ENCODE results near the gene MARCHF2. TPM values are rescaled to one million over a fixed set of nuclear protein-coding genes. Genes with fewer than 3 reads are reported as not detected.
A peak's percentile ranks its signal among the peaks of the same experiment; 100 is the strongest.

Gene MARCHF2
- polyA plus RNA-seq, 4 donors = 8.3 to 30.0 (median 24.4) TPM

DNA sequence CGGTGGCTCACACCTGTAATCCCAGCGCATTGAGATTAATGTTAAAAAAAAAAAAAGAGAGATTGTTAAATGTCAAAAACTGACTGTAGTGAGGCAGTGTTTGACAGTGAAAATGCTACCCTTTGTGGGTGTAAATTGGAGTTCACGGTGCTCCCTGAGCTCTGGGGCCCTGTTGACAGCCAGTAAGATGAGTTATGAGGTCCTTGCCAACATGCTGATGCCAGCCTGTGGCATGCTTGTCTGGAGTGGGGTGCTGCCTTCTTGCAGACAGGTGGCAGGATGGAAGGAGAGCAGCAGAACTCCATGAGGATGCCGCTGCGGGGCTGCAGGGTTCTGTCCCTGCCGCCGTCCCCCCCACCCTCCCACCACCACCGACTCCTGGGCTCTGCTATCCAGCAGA, 63.4 kb downstream of the MARCHF2 start:
- DNase-seq (no peak), FAIRE-seq (no peak)
- Histone ChIP-seq H3K9me3 (ENCODE audit: control insufficient read depth in 2 of 2, insufficient read depth in 1 of 2, low read depth in 1 of 2, low read length in 1 of 2) (no peaks in the 10 kb centered on the region), H3K27me3 (ENCODE audit: control insufficient read depth in 3 of 3, insufficient read depth in 3 of 3, low read length in 3 of 3) (no peaks in the 10 kb centered on the region), H3K4me1 (ENCODE audit: control insufficient read depth in 3 of 3, insufficient read depth in 2 of 3, low read depth in 1 of 3, low read length in 2 of 3) (no peaks in the 10 kb centered on the region), H3K27ac (ENCODE audit: low read depth in 1 of 3, low read length in 2 of 3) (no peak overlapping the region), H3K4me3 (ENCODE audit: low read depth in 1 of 3, low read length in 3 of 3) (no peak overlapping the region), H3K36me3 (ENCODE audit: control insufficient read depth in 3 of 3, insufficient read depth in 2 of 3, low read depth in 1 of 3, low read length in 3 of 3) (peaks cover 12 to 82% (median 18%) of the 10 kb centered on the region in 3 donors)
- 54 to 79% (median 61%) methylated on average over 6 to 8 of the region's 8 CpGs for WGBS, 3 donors

DNA sequence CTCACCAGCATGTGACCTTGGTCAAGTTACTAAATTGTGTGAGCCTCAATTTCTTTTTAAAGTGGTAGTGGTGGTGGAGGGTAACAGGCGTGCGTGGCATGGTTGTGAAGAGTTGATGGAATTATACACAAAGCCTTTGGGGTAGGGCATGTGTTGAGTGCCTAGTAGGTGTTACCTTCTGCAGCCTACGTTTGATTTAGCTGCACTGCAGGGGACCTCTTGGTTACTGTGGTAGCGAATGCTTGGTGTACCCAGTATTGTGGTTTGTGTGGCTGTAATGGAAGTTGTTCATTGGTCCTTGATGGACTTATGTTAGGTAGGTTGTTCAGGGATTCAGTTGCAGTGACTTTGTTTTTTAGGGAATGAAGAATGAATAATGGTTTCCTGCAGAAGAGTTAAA, 64.8 kb downstream of the MARCHF2 start:
- DNase-seq (no peak), FAIRE-seq (no peak)
- H3K4me3 ChIP-seq (ENCODE audit: low read depth in 1 of 3, low read length in 3 of 3) = no peak overlapping the region
- H3K36me3 ChIP-seq (ENCODE audit: control insufficient read depth in 3 of 3, insufficient read depth in 2 of 3, low read depth in 1 of 3, low read length in 3 of 3) = peaks cover 15 to 83% (median 20%) of the 10 kb centered on the region in 3 donors
- no peaks in the 10 kb centered on the region for H3K27me3 ChIP-seq (ENCODE audit: control insufficient read depth in 3 of 3, insufficient read depth in 3 of 3, low read length in 3 of 3)
- WGBS, 3 donors = 67 to 83% (median 74%) methylated on average over 4 of the region's 4 CpGs
- H3K27ac ChIP-seq (ENCODE audit: low read depth in 1 of 3, low read length in 2 of 3) = no peak overlapping the region
- no peaks in the 10 kb centered on the region for H3K4me1 ChIP-seq (ENCODE audit: control insufficient read depth in 3 of 3, insufficient read depth in 2 of 3, low read depth in 1 of 3, low read length in 2 of 3)
- no peaks in the 10 kb centered on the region for H3K9me3 ChIP-seq (ENCODE audit: control insufficient read depth in 2 of 2, insufficient read depth in 1 of 2, low read depth in 1 of 2, low read length in 1 of 2)

DNA sequence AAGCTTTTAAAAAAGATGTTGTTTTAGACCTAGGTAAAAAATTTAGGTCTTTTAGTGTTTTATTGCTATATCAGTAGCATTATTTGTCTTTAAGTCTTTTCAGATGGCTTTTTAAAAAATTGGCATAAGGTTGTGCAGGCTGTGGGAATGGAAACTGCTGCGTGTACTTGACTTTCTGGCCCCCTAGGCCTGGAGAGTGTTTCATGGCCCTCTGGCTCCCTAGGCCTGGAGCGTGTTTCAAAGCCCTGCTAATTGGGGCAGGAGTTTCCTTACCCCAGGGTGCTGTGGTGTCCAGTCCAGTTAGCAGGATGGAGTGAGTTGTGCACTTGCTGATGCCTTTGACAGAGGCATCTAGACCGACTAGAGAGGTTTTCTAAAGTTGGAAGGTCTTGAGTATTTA, 65.5 kb downstream of the MARCHF2 start:
- Histone ChIP-seq H3K9me3 (ENCODE audit: control insufficient read depth in 2 of 2, insufficient read depth in 1 of 2, low read depth in 1 of 2, low read length in 1 of 2) (no peaks in the 10 kb centered on the region), H3K4me3 (ENCODE audit: low read depth in 1 of 3, low read length in 3 of 3) (no peak overlapping the region), H3K27ac (ENCODE audit: low read depth in 1 of 3, low read length in 2 of 3) (no peak overlapping the region), H3K36me3 (ENCODE audit: control insufficient read depth in 3 of 3, insufficient read depth in 2 of 3, low read depth in 1 of 3, low read length in 3 of 3) (peaks cover 14 to 84% (median 23%) of the 10 kb centered on the region in 3 donors), H3K27me3 (ENCODE audit: control insufficient read depth in 3 of 3, insufficient read depth in 3 of 3, low read length in 3 of 3) (no peaks in the 10 kb centered on the region), H3K4me1 (ENCODE audit: control insufficient read depth in 3 of 3, insufficient read depth in 2 of 3, low read depth in 1 of 3, low read length in 2 of 3) (no peaks in the 10 kb centered on the region)
- WGBS, 3 donors = 60 to 83% (median 82%) methylated on average over 3 of the region's 3 CpGs
- FAIRE-seq (no peak), DNase-seq (no peak)

DNA sequence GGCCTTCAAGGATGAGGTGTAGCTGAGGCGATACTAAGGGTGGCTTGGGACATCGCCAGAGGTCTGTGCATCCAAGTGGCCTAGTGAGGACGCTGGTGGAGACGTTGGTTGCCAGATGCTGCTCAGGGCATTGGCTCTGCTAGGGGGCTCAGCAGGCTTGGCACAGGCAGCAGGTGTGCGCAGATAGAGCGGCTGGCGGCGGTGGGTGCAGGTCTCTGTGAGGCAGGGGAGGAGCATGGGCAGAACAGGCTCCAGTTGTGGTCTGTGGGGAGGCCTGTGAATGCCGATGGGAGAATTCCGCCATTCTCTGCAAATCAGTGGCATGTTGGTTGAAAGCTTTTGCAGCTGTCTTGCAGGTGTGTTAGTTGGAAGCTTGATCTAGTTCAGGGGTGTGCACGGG, 68.1 kb downstream of the MARCHF2 start:
- FAIRE-seq (no peak), DNase-seq (no peak)
- 74 to 81% (median 75%) methylated on average over 11 of the region's 11 CpGs for WGBS, 3 donors
- Histone ChIP-seq H3K27ac (ENCODE audit: low read depth in 1 of 3, low read length in 2 of 3) (no peak overlapping the region), H3K27me3 (ENCODE audit: control insufficient read depth in 3 of 3, insufficient read depth in 3 of 3, low read length in 3 of 3) (no peaks in the 10 kb centered on the region), H3K9me3 (ENCODE audit: control insufficient read depth in 2 of 2, insufficient read depth in 1 of 2, low read depth in 1 of 2, low read length in 1 of 2) (no peaks in the 10 kb centered on the region), H3K36me3 (ENCODE audit: control insufficient read depth in 3 of 3, insufficient read depth in 2 of 3, low read depth in 1 of 3, low read length in 3 of 3) (peaks cover 12 to 89% (median 24%) of the 10 kb centered on the region in 3 donors), H3K4me3 (ENCODE audit: low read depth in 1 of 3, low read length in 3 of 3) (no peak overlapping the region), H3K4me1 (ENCODE audit: control insufficient read depth in 3 of 3, insufficient read depth in 2 of 3, low read depth in 1 of 3, low read length in 2 of 3) (no peaks in the 10 kb centered on the region)

DNA sequence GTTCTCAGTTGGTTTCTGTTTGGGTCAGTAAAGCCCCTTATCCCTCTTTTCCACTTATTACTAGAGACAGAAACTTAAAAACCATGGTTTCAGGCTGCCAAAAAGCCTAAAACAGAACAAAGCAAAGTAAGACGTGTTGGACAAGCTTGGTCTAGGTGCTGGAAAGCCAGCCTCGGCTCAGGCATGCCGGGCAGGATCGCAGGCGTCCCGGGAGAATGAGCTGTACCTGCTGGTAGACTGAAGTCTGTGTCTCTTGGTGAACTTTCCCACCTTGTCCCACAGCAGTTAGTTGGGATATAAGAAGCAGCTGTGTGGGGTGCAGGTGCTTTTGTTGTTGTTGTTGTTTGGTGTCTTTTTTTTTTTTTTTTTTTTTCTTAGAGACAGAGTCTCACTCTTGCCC, 68.5 kb downstream of the MARCHF2 start:
- 86 to 88% (median 88%) methylated on average over 6 of the region's 6 CpGs for WGBS, 3 donors

DNA sequence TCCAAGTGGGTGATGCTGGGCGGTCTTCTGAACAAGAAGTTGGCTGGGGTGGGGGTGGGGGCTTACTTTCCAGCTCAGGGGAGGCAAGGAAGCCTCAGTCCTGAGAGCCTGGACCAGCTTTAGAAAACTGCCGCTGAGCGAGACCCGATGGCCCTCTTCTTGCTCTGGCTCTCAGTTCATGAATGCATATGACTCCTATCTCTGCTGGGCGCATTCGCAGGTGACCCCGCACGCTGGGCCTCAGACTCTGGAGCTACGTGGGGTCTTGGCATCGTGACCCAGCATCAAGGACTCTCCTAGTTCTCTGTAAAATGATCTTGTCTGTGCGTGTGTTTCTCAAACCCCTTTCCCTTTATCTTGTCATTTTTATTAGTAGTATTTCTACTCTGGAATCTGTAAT, 69.6 kb downstream of the MARCHF2 start:
- FAIRE-seq = no peak
- no peak overlapping the region for H3K27ac ChIP-seq (ENCODE audit: low read depth in 1 of 3, low read length in 2 of 3)
- WGBS, 3 donors = 92 to 95% (median 93%) methylated on average over 11 of the region's 11 CpGs
- DNase-seq = no peak
- no peaks in the 10 kb centered on the region for H3K9me3 ChIP-seq (ENCODE audit: control insufficient read depth in 2 of 2, insufficient read depth in 1 of 2, low read depth in 1 of 2, low read length in 1 of 2)
- peaks cover 12 to 92% (median 34%) of the 10 kb centered on the region in 3 donors for H3K36me3 ChIP-seq (ENCODE audit: control insufficient read depth in 3 of 3, insufficient read depth in 2 of 3, low read depth in 1 of 3, low read length in 3 of 3)
- no peaks in the 10 kb centered on the region for H3K4me1 ChIP-seq (ENCODE audit: control insufficient read depth in 3 of 3, insufficient read depth in 2 of 3, low read depth in 1 of 3, low read length in 2 of 3)
- no peak overlapping the region for H3K4me3 ChIP-seq (ENCODE audit: low read depth in 1 of 3, low read length in 3 of 3)
- H3K27me3 ChIP-seq (ENCODE audit: control insufficient read depth in 3 of 3, insufficient read depth in 3 of 3, low read length in 3 of 3) = no peaks in the 10 kb centered on the region

More for the DNA sequence above, 68.5 kb downstream of the MARCHF2 start:
- DNase-seq (no peak), FAIRE-seq (no peak)
- Histone ChIP-seq H3K27me3 (ENCODE audit: control insufficient read depth in 3 of 3, insufficient read depth in 3 of 3, low read length in 3 of 3) (no peaks in the 10 kb centered on the region), H3K4me3 (ENCODE audit: low read depth in 1 of 3, low read length in 3 of 3) (no peak overlapping the region), H3K36me3 (ENCODE audit: control insufficient read depth in 3 of 3, insufficient read depth in 2 of 3, low read depth in 1 of 3, low read length in 3 of 3) (peaks cover 12 to 89% (median 28%) of the 10 kb centered on the region in 3 donors), H3K4me1 (ENCODE audit: control insufficient read depth in 3 of 3, insufficient read depth in 2 of 3, low read depth in 1 of 3, low read length in 2 of 3) (no peaks in the 10 kb centered on the region), H3K27ac (ENCODE audit: low read depth in 1 of 3, low read length in 2 of 3) (no peak overlapping the region), H3K9me3 (ENCODE audit: control insufficient read depth in 2 of 2, insufficient read depth in 1 of 2, low read depth in 1 of 2, low read length in 1 of 2) (no peaks in the 10 kb centered on the region)

DNA sequence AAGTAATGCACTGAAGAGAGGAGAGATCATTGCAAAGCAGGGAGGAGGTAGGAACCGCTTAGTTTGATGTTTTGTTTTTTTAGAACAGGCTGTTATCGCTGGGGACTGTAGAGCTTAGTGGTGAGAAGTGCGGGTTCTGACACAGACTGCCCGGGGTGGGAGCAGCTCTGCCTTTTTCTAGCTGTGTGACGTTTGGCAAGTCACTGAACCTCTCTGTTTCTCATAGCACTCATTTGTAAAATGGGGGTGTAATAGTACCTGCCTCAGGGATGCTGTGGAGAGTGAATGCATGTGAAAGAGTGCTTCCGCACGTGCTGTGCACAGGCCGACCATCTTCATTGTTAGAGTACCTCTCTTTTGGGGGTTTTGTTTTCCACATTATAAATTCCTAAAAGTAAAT, 70.1 kb downstream of the MARCHF2 start:
- peaks cover 12 to 94% (median 34%) of the 10 kb centered on the region in 3 donors for H3K36me3 ChIP-seq (ENCODE audit: control insufficient read depth in 3 of 3, insufficient read depth in 2 of 3, low read depth in 1 of 3, low read length in 3 of 3)
- H3K9me3 ChIP-seq (ENCODE audit: control insufficient read depth in 2 of 2, insufficient read depth in 1 of 2, low read depth in 1 of 2, low read length in 1 of 2) = no peaks in the 10 kb centered on the region
- H3K4me3 ChIP-seq (ENCODE audit: low read depth in 1 of 3, low read length in 3 of 3) = no peak overlapping the region
- 90 to 93% (median 91%) methylated on average over 8 of the region's 8 CpGs for whole genome bisulfite sequencing, 3 donors
- FAIRE-seq (no peak), DNase-seq (no peak)
- H3K4me1 ChIP-seq (ENCODE audit: control insufficient read depth in 3 of 3, insufficient read depth in 2 of 3, low read depth in 1 of 3, low read length in 2 of 3) = no peaks in the 10 kb centered on the region
- H3K27me3 ChIP-seq (ENCODE audit: control insufficient read depth in 3 of 3, insufficient read depth in 3 of 3, low read length in 3 of 3) = no peaks in the 10 kb centered on the region
- no peak overlapping the region for H3K27ac ChIP-seq (ENCODE audit: low read depth in 1 of 3, low read length in 2 of 3)

DNA sequence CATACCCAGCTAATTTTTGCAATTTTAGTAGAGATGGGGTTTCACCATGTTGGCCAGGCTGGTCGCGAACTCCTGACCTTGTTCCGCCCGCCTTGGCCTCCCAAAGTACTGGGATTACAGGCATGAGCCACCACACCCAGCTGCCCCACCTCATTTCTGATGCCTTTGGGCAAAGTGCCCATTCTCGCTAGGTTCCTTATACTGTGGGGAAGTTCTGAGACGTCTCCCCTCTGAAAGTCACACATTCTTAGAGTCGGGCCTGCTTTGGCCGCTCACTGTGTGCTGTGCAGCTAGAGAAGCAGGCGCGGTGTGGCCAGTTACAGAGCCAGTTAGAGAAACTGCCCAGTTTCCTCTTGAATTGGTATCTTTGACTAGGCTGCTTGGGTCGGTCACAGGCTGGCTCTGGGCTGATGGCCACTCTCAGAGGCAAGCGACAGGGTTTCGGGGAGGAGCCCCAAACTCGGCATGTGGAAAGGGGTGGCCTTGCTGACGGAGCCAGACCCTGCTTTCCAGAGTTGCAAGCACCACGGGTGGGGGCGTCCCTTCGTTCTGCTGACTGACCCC, 71.3 kb downstream of the MARCHF2 start:
- H3K27ac ChIP-seq (ENCODE audit: low read depth in 1 of 3, low read length in 2 of 3) = no peak overlapping the region
- FAIRE-seq (no peak), DNase-seq (peak in 1 of 2 donors; percentile 39)
- no peaks in the 10 kb centered on the region for H3K27me3 ChIP-seq (ENCODE audit: control insufficient read depth in 3 of 3, insufficient read depth in 3 of 3, low read length in 3 of 3)
- peaks cover 9 to 93% (median 34%) of the 10 kb centered on the region in 3 donors for H3K36me3 ChIP-seq (ENCODE audit: control insufficient read depth in 3 of 3, insufficient read depth in 2 of 3, low read depth in 1 of 3, low read length in 3 of 3)
- H3K9me3 ChIP-seq (ENCODE audit: control insufficient read depth in 2 of 2, insufficient read depth in 1 of 2, low read depth in 1 of 2, low read length in 1 of 2) = no peaks in the 10 kb centered on the region
- 80 to 86% (median 82%) methylated on average over 18 of the region's 18 CpGs for WGBS, 3 donors
- no peak overlapping the region for H3K4me3 ChIP-seq (ENCODE audit: low read depth in 1 of 3, low read length in 3 of 3)
- H3K4me1 ChIP-seq (ENCODE audit: control insufficient read depth in 3 of 3, insufficient read depth in 2 of 3, low read depth in 1 of 3, low read length in 2 of 3) = no peaks in the 10 kb centered on the region

All from small intestine (tissue), 7 donors.